Measurements from ENCODE around the gene CCDC170.

The CCDC170 gene

DNA sequence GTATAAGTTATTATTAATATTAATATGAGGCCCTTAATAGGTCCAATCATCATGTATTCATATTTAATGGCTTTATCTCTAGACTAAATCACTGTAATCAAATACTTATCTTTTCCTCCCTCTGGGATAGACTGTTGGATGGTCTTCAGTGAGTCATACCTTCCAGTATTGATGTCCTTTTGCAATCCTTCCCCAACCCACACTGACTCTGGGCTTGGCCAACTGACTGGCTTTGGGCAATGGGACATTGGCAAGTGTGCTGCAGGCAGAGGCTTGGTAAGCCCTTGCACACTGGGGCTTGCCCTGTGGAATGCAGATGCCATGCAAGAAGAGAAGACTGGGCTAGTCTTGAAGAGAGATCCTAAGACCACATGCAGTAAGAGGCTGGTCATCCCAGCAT is 136.6 kb downstream of the CCDC170 start:
- Histone ChIP-seq H3K79me2 (ENCODE audit: insufficient read depth, low read length) (no peaks in the 10 kb centered on the region), H3K9me3 (ENCODE audit: low read length) (no peaks in the 10 kb centered on the region), H3K9me2 (ENCODE audit: low read depth, low read length) (no peaks in the 10 kb centered on the region), H3K4me3 (ENCODE audit: low read depth, low read length, poor library complexity, severe bottlenecking) (no peak overlapping the region), H3K4me2 (ENCODE audit: low read length) (no peak overlapping the region), H3K27ac (ENCODE audit: low read depth, low read length, poor library complexity, severe bottlenecking) (no peak overlapping the region), H3K4me1 (ENCODE audit: insufficient read depth, low read length, severe bottlenecking) (no peaks in the 10 kb centered on the region), H3K27me3 (ENCODE audit: insufficient read depth, low read length) (no peaks in the 10 kb centered on the region), H3F3A (ENCODE audit: insufficient read depth, low read length) (no peaks in the 10 kb centered on the region), H3K36me3 (ENCODE audit: insufficient read depth, low read length) (no peaks in the 10 kb centered on the region), H2AFZ (ENCODE audit: low read length) (no peak overlapping the region), H4K20me1 (ENCODE audit: insufficient read depth, low read length) (no peaks in the 10 kb centered on the region), H3K9ac (ENCODE audit: low read length) (no peak overlapping the region)
- TF ChIP-seq EZH2 (IDR thresholded peaks at IDR 0.05; ENCODE audit: borderline replicate concordance, low read length) (no peak), CTCF (IDR thresholded peaks at IDR 0.05; ENCODE audit: low read length) (no peak)

DNA sequence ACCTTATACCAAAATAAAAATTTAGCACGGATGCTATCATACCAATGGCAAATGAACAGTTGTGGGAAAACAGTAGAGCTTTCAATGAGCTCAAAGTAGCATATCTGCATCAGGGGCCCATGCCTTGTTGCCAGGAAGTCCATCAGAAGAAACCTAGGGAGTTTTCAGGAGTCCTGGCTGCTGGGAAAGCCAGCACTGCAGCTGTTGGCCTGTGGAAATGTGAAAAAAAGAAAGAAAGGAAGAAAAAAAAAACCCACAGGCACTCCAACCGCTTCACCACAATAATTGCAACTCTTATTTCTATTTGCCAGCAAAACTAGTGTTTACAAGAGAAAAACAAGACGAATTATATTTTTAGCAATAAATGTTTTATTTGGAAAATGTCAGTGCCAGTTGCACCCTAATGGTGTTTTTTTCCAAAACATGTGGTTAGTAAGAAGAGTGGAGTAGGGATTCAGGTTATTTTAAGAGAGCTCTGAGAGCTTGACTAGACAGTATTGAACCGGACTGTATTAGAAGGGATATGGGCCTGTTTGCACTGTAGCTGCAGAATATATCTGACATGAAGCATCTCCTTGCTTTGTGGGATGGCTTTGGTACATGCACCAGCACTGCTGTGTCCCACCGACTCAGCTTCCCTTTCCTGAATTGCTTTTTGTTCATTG is 137.3 kb downstream of the CCDC170 start:
- TF ChIP-seq CTCF (IDR thresholded peaks at IDR 0.05; ENCODE audit: low read length): no peak
- no peak for TF ChIP-seq EZH2 (IDR thresholded peaks at IDR 0.05; ENCODE audit: borderline replicate concordance, low read length)
- Histone ChIP-seq H3K27me3 (ENCODE audit: insufficient read depth, low read length) (no peaks in the 10 kb centered on the region), H3K36me3 (ENCODE audit: insufficient read depth, low read length) (no peaks in the 10 kb centered on the region)

DNA sequence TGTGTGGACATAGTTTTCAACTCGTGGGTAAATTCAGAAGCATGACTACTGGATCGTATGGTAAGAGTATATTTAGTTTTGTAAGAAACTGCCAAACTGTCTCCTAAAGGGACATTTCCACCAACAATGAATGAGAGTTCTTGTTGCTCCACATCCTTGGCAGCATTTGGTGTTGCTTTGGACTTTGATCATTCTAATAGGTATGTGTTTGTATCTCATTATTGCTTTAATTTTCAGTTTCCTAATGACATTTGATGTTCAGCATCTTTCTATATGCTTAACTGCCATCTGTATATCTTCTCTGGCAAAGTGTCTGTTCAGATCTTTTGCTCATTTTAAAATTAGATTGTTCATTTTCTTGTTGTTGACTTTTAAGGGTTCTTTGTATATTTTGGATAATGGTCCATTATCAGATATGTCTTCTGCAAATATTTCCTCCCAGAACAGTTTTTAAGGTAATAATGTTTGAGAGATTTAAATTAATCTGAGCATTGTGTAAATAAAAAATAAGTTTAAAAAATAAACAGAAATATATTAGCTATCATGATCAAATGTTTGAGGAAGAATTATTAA is 138.7 kb downstream of the CCDC170 start:
- no peak overlapping the region for H3K9ac ChIP-seq (ENCODE audit: low read length)
- H3F3A ChIP-seq (ENCODE audit: insufficient read depth, low read length): no peaks in the 10 kb centered on the region
- no peaks in the 10 kb centered on the region for H3K27me3 ChIP-seq (ENCODE audit: insufficient read depth, low read length)
- no peak overlapping the region for H3K4me2 ChIP-seq (ENCODE audit: low read length)
- H3K27ac ChIP-seq (ENCODE audit: low read depth, low read length, poor library complexity, severe bottlenecking): no peak overlapping the region
- H3K79me2 ChIP-seq (ENCODE audit: insufficient read depth, low read length): no peaks in the 10 kb centered on the region
- TF ChIP-seq EZH2 (IDR thresholded peaks at IDR 0.05; ENCODE audit: borderline replicate concordance, low read length): no peak
- TF ChIP-seq CTCF (IDR thresholded peaks at IDR 0.05; ENCODE audit: low read length): no peak
- H3K4me1 ChIP-seq (ENCODE audit: insufficient read depth, low read length, severe bottlenecking): no peaks in the 10 kb centered on the region
- no peaks in the 10 kb centered on the region for H3K9me2 ChIP-seq (ENCODE audit: low read depth, low read length)
- H4K20me1 ChIP-seq (ENCODE audit: insufficient read depth, low read length): no peaks in the 10 kb centered on the region
- H3K36me3 ChIP-seq (ENCODE audit: insufficient read depth, low read length): no peaks in the 10 kb centered on the region
- no peaks in the 10 kb centered on the region for H3K9me3 ChIP-seq (ENCODE audit: low read length)
- H3K4me3 ChIP-seq (ENCODE audit: low read depth, low read length, poor library complexity, severe bottlenecking): no peak overlapping the region
- no peak overlapping the region for H2AFZ ChIP-seq (ENCODE audit: low read length)

More for the DNA sequence above, 137.3 kb downstream of the CCDC170 start:
- no peak overlapping the region for H2AFZ ChIP-seq (ENCODE audit: low read length)
- H3K4me2 ChIP-seq (ENCODE audit: low read length): no peak overlapping the region
- H3K27ac ChIP-seq (ENCODE audit: low read depth, low read length, poor library complexity, severe bottlenecking): no peak overlapping the region
- no peaks in the 10 kb centered on the region for H3K9me2 ChIP-seq (ENCODE audit: low read depth, low read length)
- no peaks in the 10 kb centered on the region for H3K9me3 ChIP-seq (ENCODE audit: low read length)
- H4K20me1 ChIP-seq (ENCODE audit: insufficient read depth, low read length): no peaks in the 10 kb centered on the region
- H3K79me2 ChIP-seq (ENCODE audit: insufficient read depth, low read length): no peaks in the 10 kb centered on the region
- H3K4me3 ChIP-seq (ENCODE audit: low read depth, low read length, poor library complexity, severe bottlenecking): no peak overlapping the region
- H3K4me1 ChIP-seq (ENCODE audit: insufficient read depth, low read length, severe bottlenecking): no peaks in the 10 kb centered on the region
- no peaks in the 10 kb centered on the region for H3F3A ChIP-seq (ENCODE audit: insufficient read depth, low read length)
- no peak overlapping the region for H3K9ac ChIP-seq (ENCODE audit: low read length)
